HG03460 (cell line): ENCODE results near the gene MRTFA.

Experiments used
- ATAC-seq: cut with Tn5 transposase; IDR thresholded peaks from one replicate; pipeline ENCODE4 v1.9.1; 2021; ENCODE audit not compliant: unreplicated experiment

MRTFA gene

DNA sequence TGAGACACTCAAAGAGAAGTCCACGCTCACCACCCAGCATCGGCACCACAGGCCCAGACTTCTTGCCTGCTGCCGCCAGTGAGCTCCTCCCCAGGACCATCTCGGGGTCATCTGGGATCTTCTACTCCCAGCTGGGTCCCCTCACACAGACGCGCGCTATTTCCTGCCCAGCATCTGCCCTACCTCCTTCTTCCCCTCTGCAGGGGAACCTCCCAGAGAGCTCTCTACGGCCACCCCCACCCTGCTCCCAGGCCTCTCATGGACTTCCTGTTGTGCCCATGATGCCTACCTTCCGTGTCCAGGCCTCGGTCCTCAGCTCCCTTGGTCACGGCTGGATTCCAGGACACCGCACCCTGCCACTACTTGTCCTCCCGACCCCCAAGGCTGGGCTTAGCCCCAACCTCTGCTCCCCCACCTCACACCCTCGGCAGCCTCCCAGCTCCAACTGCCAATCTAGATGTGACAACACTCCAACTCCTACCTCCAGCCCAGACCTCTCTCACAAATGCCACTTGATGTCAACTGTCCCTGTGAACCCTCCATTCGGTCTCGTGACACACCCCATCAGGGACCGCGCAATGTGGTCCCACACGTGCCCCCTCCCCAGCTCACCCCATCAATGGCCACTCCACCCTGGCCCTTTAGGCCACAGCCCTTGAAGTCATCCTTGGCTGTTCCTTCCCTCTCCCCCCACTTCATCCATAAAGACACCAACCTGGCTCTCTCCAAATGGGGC, 220.8 kb downstream of the MRTFA start:
- ATAC-seq = no peak

DNA sequence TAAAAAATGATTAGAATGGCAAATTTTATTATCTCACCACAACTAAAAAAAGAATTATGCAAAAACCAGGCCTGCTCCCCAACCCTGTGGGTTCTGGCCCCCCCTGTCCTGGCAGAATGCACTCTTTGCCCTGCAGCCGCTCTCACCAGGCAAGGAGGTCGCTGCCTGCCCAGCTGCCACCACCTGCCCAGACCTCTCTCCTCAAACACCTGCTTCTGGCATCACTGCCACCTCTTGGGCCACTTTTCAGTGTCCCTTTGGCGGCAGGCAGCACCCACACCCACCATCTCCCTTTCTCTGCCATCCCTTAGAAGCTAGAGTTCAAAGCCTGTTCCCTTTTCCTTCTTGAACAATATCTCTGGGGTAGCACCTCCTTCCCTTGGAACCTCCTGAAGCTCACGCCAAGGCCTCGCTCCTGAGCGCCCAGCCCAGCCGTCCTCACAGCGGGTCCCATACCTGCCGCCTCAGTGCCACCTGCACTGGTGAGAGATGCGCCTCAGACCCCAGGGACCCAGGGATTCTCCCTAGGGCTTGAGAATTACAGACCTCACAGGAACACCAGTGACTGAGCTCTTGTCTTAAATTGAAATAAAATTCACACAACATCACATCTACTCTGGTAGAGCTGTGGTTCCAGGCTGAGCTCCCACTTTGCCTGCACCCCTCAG, 221.5 kb downstream of the MRTFA start:
- peak; percentile 31 for ATAC-seq

DNA sequence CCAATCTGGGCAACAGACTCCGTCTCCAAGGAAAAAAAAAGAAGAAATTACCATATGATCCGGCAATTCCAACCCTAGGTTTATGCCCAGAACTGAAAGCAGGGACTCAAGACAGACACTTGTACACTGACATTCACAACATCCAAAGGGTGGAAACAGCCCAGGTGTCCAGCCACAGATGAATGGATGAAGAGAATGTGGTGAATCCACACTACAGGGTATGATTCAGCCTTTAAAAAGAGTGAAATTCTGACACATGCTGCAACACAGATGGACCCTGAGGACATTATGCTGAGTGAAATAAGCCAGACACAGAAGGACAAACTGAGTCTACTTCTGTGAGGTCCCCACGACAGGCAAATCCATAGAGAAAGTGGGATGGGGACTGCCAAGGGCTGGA, 222.2 kb downstream of the MRTFA start:
- ATAC-seq = no peak

DNA sequence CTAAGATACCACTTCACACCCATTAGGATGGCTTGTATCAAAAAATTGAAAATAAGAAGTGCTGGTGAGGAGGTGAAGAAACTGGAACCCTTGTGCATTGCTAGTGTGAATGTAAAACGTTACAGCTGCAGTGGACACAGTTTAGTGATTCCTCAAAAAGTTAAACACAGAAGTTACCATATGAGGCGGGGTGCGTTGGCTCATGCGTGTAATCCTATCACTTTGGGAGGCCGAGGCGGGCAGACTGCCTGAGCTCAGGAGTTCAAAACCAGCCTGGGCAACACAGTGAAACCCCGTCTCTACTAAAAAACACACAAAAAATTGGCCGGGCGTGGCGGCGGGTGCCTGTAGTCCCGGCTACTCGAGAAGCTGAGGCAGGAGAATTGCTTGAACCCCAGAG, 222.6 kb downstream of the MRTFA start:
- ATAC-seq = no peak

DNA sequence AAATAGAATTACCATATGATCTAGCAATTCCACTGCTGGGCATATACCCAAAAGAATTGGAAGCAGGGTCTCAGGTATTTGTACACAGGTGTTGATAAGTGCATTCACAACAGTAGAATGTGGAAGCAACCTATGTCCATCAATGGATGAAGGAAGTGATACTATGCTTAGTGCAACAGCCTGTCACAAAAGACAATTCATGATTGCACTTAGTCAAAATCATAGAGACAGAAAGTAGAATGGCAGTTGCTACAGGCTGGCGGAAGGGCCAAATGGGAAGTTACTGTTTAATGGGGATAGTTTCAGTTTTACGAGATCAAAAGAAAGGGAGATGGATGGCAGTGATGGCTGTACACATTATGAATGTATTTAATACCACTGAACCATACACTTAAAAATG, 224.1 kb downstream of the MRTFA start:
- no peak for ATAC-seq

DNA sequence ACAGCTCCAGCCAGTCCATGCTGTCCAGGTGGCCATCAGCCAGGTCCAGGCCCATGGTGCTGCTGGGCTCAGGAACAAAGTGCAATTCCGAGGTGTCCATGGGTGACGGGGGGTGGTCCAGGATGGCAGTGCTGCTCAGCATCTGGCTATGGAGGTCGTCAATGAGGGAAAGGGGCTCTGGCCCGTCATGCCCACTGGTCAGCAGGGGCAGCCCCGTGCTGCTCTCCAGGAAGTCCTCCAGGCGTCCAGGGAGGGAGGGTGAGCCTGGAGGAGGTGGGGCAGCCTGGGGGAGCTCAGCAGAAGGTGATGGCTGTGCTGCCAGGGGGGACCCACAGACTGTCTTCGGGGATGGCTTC, 225.0 kb downstream of the MRTFA start:
- no peak for ATAC-seq

DNA sequence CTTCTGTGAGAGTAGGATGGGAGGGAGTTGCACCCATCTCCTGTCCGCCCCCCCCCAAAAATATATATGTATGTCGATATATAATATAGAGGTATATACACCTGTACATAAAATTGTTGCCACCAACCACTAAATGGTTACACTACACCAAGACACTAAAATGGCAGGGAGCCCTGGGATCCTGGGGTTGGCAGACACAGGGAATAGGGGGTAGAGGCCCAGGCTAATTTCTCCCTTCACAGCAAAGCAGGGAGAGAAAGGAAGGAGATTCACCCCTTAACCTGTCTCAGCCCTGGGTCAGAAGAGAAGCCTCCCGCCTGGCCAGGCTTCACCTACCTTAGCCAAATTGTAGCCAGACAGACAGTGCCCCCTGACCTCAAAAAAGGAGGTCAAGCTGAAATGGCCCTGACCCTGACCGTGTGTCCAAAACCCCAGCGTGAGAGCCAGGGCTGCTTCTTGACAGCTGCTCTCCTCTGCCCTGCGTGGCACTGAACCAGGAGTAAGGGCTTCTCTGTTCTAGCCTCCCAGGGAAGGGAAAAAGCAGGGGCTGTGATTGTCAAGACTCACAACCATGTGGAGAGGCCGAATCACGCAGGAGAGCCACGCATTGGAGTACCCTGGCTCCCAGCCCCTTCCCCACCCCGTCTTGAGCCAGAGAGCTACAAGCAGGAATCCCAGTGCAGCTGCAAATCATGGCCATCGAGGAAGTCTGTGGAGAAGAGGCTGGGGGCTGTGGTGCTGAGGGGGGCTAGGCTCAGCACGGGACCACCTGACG, 225.6 kb downstream of the MRTFA start:
- no peak for ATAC-seq

DNA sequence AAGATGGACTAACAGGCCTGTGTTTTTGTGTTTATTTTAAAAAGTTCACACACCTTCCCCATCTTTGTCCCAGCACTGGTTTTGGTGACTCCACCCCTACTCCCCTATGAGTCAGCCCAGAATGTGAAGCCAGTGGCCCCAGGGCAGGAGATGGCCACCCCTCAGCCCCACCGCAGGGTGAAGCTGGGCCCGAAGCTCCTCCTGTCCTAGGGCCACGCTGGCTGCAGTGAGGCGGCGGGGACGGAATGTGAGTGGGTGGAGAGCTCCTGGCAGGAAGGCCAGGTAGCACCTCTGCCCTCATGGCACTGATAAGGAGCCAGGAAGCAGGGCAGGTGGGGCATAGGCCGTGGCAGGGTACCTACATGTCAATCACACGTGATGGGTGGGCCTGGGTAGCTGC, 226.2 kb downstream of the MRTFA start:
- no peak for ATAC-seq

DNA sequence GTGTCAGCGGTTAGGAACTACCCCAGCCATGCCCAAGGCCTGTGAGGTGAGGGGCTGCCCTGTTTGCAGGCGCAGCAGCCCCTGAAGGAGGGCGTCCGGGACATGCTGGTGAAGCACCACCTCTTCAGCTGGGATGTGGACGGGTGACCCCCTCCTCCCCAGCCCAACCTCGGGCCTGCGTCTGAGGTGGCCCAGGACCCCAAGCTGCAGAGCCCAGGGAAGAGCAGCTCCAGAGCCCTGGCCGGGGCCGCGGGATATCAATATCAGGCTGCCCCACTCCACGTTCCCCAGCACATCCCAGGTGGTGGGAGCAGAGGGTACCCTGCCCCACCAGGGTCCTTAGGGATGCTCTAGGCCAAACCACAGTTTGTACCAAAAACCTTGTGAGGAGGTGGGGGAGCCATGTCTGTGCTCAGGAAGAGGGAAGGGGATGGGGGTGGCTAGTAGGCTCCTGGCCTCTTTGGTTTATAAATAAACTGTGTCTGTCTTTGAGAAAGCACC, 226.9 kb downstream of the MRTFA start:
- no peak for ATAC-seq

DNA sequence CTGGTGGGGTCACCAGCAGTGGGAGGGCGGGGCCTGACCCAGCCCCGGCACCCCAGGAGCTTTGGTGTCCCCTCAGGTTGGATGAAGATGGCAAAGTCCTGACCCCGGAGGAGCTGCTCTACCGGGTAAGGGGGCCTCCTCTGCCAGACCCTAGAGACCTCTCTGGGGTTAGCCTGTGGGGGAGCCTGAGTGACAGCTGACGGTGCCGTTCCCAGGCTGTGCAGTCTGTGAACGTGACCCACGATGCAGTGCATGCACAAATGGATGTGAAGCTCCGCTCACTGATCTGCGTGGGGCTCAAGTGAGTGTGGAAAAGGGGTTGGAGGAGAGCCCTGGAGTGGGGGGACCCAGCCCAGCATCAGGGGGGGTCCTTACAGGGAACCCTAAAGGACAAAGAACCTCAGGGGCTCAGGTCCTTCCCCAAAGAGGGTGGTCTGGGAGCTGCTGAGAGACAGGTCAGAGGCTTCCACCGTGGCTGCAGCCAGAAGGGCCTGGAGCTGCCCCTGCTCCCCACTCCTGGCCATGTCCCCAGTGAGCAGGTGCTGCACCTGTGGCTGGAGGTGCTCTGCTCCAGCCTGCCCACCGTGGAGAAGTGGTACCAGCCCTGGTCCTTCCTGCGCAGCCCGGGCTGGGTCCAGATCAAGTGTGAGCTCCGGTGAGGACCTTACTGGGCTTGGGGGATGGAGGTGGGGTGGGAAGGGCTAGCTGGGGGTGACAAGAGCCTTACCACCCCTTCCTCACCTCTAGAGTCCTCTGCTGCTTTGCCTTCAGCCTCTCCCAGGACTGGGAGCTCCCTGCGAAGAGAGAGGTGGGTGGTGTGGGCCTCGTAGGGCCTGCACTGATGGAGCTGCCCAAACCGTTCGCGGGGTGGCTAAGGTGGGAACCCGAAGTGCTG, 227.6 kb downstream of the MRTFA start:
- ATAC-seq = no peak

DNA sequence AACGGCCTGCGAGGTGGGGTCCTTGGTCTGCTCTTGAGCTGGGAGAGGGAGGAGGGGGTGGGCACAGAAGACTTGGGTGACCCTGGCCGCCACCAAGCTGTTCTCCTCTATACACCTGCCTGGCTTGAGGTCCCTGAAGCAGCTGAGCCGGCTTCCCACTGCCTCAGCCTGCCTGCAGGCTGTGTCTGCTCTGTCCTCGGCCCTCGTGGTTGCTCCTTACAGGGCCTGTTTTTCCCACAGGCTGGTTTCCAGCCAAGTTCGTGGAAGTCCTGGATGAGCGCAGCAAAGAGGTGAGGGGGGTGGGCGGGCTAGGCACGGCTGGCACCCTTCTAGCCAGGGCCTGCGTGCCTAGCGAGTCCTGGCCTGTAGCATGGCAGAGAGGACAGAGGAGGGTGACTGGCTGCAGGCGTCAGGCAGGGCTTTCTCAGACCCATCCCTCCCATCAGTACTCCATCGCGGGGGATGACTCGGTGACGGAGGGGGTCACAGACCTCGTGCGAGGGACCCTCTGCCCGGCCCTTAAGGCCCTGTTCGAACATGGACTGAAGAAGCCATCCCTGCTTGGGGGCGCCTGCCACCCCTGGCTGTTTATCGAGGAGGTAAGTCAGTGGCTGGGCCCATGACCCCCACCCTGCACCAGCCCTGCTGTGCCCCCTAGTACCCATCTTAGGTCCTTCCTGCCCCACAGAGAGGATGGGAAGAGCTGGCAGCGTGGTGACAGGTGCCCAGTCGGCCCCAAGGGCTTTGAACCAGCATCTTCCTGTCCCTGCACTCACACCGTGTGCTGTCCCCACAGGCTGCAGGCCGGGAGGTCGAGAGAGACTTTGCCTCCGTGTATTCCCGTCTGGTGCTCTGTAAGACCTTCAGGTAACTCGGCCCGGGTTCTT, 228.4 kb downstream of the MRTFA start:
- no peak for ATAC-seq

DNA sequence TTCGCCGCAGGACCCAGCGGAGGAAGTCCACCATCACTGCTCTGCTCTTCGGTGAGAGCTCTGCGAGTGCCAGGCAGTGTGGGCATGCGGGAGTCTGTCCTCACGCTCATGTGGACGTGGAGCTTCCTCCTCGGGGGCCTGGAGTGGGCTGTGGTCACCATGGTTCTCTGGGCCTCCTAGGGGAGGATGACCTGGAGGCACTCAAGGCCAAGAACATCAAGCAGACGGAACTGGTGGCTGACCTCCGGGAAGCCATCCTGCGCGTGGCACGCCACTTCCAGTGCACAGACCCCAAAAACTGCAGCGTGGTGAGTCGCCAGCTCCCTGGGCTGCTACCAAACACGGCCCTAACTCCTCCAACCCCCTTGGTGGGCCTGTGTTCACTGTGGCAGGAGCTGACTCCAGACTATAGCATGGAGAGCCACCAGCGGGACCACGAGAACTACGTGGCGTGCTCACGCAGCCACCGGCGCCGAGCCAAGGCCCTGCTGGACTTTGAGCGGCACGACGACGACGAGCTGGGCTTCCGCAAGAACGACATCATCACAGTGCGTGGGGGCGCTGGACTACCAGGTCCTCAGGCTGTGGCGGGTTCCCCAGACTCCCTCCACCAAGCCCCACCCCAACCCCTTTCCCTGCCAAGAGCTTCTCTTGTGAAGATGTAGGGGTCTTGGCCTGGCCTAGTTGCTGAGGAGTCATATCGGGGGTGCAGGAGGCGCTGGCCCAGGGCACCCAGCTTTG, 229.3 kb downstream of the MRTFA start:
- no peak for ATAC-seq

DNA sequence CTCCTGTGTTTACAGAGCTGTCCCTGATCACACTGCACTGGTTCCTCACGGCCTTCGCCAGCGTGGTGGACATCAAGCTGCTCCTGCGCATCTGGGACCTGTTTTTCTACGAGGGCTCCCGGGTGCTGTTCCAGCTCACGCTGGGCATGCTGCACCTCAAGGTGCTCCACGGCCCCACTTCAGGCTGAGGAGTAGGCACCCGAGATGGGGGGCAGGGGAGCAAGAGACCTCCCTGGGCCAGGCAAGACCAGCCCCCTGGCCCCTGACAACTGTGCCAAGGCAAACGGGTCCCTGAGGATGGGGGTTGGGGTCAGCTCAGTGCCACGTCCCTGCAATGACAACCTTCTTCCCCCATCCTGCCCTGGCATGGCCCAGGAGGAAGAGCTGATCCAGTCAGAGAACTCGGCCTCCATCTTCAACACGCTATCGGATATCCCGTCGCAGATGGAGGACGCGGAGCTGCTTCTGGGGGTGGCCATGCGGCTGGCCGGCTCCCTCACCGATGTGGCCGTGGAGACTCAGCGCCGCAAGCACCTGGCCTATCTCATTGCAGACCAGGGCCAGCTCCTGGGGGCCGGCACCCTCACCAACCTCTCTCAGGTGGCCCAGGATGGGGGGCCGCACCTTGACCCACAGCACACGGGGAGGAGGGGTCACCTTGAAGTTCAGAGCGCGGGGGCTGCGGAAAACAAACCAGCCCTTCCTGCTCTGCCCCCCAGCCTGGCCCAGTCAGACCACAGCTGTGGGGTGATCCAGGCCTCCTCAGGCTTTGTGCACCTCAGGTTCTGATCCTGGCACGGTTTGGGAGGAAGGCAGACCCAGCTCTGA, 230.2 kb downstream of the MRTFA start:
- no peak for ATAC-seq

DNA sequence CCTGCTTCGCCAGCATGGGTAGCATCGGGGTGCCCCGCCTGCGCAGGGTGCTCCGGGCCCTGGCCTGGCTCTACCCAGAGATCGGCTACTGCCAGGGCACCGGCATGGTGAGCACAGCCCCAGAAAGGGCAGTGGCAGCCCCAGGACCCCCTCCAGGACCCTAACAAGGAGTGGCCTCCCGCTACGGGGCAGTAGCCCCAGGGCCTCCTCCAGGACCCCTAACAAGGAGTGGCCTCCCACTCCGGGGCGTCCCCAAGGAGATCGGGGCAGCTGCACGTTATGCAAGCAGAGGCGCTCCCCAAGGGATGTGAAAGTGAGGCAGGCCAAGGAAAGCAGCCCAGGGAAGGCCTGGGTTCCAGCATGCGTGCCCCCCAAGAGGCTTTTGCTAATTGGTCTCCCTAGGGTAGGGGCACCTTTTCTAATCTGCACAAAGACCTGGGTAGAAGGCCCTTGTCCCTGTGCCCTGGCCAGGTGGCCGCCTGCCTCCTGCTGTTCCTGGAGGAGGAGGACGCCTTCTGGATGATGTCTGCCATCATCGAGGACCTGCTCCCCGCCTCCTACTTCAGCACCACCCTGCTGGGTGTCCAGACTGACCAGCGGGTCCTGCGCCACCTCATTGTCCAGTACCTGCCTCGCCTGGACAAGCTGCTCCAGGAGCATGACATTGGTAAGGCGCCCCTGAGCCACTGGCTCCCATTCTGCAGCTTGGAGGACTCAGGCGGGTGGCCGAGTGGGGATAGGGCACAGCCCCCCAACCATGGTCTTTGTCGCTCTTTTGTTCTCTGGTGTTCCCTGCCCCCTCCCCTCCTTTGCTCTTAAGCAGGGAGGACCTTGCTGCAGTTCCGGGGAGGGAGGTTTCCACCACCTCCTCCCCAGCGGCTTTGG, 231.1 kb downstream of the MRTFA start:
- ATAC-seq = no peak

DNA sequence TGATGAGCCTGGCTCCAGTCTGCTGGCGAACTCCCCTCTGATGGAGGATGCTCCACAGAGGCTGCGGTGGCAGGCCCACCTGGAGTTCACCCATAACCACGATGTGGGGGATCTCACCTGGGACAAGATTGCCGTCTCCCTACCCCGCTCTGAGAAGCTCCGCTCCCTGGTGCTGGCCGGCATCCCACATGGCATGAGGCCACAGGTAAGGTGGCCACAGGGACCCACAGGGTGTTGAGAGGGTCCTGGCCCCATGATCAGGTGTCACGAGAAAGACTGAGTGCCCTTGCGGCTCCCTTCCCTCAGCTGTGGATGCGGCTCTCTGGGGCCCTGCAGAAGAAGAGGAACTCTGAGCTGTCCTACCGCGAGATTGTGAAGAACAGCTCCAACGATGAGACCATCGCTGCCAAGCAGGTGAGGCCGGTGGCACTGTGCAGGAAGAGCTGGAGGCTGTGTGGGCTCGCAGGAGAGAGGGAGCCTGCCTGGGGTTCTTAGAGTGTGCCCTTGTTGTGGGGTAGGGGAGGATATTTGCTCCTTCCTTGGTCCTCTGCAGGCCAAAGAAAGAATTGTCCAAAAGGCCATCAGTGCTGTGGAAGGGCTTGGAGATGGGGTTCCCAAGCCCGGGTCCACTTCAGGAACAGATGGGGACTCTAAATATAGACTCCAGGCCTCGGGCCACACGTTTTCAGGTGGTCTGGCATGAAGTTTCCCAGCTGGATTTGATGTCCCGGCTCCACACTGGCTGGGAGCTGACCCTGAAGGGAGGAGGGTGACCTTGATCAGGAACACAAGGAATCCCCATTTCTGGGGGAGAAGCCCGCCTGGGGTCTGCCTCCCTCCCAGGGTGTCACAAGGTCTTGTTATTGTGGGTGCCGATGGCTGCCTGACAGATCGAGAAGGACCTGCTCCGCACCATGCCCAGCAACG, 232.0 kb downstream of the MRTFA start:
- no peak for ATAC-seq

DNA sequence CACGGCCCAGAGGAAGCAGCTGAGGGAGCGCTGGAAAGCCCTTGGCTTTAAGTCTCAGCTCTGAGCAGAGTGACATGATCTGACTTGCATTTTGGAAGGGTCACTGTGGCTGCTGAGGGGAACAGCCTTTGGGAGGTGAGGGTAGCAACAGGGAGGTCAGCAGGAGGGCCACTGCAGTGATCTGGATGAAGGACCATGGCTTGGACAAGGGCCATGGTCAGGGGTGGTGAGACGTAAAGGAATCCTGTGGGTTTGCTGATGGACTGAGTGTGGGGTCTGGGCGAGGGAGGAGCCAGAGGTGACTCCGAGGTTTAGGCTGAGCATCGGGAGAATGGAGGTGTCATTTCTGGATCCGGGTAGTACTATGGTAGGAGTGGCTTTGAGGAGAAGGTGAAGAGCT, 232.9 kb downstream of the MRTFA start:
- no peak for ATAC-seq
